Lower lobe of right lung (tissue), 2 donors: ENCODE measurements around the gene METTL22. TPM values are rescaled to one million over a fixed set of nuclear protein-coding genes. Genes with fewer than 3 reads are reported as not detected.

Source experiments
- ATAC-seq, 2 donors: fragments of 200-7000 bp; cut with Tn5 transposase; one replicate each; pipeline ENCODE4 v1.9.1; 2020 to 2022; ENCODE audit warnings: mild to moderate bottlenecking in 2 of 2, moderate library complexity in 2 of 2
- DNase-seq: peaks from one replicate; pipeline ENCODE4 v3.0.0-alpha.2; 2020
- H3K27ac ChIP-seq: fragments of 200-600 bp; one replicate; pipeline ENCODE4 v1.8.0; 2022
- H3K27me3 ChIP-seq: fragments of 200-600 bp; one replicate; pipeline ENCODE4 v1.8.0; 2022; ENCODE audit warnings: low read depth
- H3K36me3 ChIP-seq: fragments of 200-600 bp; one replicate; pipeline ENCODE4 v1.8.0; 2022; ENCODE audit warnings: mild to moderate bottlenecking
- H3K4me1 ChIP-seq: fragments of 200-600 bp; one replicate; pipeline ENCODE4 v1.8.0; 2022
- H3K4me3 ChIP-seq: fragments of 200-600 bp; one replicate; pipeline ENCODE4 v1.8.0; 2022; ENCODE audit warnings: mild to moderate bottlenecking
- H3K9me3 ChIP-seq: fragments of 200-600 bp; one replicate; pipeline ENCODE4 v1.8.0; 2022
- CTCF ChIP-seq: fragments of 200-600 bp; IDR thresholded peaks from one replicate; pipeline ENCODE4 v1.8.0; 2022; ENCODE audit warnings: antibody characterized with exemption, mild to moderate bottlenecking
- intact Hi-C: fragments of 100-400 bp; cut with DNase I; formaldehyde crosslinking; loops from one replicate; pipeline ENCODE4 v1.11.0; 2022
- total RNA-seq: library from RNA; stranded (reverse); fragmentation: NEBNext Ultra II Directional; extraction: Animal tissue kit (Norgen Biotek cat#: 25700); gene quantifications from one replicate; pipeline ENCODE4 v1.2.1, GENCODE V29; 2021
- donor health status: DM: no; HTN: yes; CAD: no; lungs with severe emphysema.

METTL22 gene
- total RNA-seq, 1 donor from 2014 or later, result 43.5 TPM

- H3K4me1 ChIP-seq, result no peaks in the 10 kb centered on the region
- ATAC-seq (no peak), DNase-seq (no peak)
- no peak overlapping the region for H3K4me3 ChIP-seq
- H3K36me3 ChIP-seq, result no peaks in the 10 kb centered on the region
- intact Hi-C loops, result no loop called here
- no peak overlapping the region for H3K27ac ChIP-seq
- H3K27me3 ChIP-seq, result no peaks in the 10 kb centered on the region
- no peak for TF ChIP-seq CTCF
- H3K9me3 ChIP-seq, result no peaks in the 10 kb centered on the region
Measured at GRCh38 chr16:8611886-8612600, 9.5 kb upstream of the METTL22 start.

- no peaks in the 10 kb centered on the region for H3K4me1 ChIP-seq
- no peak for DNase-seq
- no peaks in the 10 kb centered on the region for H3K27me3 ChIP-seq
- H3K27ac ChIP-seq, result no peak overlapping the region
- H3K36me3 ChIP-seq, result no peaks in the 10 kb centered on the region
- intact Hi-C loops, result no loop called here
- no peak overlapping the region for H3K4me3 ChIP-seq
- no peak for ATAC-seq
- no peak for TF ChIP-seq CTCF
- no peaks in the 10 kb centered on the region for H3K9me3 ChIP-seq
Measured at GRCh38 chr16:8614435-8615029, 7.0 kb upstream of the METTL22 start.

GRCh38 chr16:8619671-8620370 lies 1.7 kb upstream of the METTL22 start:
- no peaks in the 10 kb centered on the region for H3K9me3 ChIP-seq
- H3K27me3 ChIP-seq, result no peaks in the 10 kb centered on the region
- no peak overlapping the region for H3K27ac ChIP-seq
- DNase-seq (no peak), ATAC-seq (no peak)
- intact Hi-C loops, result no loop called here
- no peak overlapping the region for H3K4me3 ChIP-seq
- no peak for TF ChIP-seq CTCF
- H3K4me1 ChIP-seq, result peaks cover 14% of the 10 kb centered on the region
- no peaks in the 10 kb centered on the region for H3K36me3 ChIP-seq

GRCh38 chr16:8620535-8620934 lies 963 bp upstream of the METTL22 start:
- Histone ChIP-seq H3K36me3 (peaks cover 3% of the 10 kb centered on the region), H3K27ac (no peak overlapping the region), H3K9me3 (no peaks in the 10 kb centered on the region), H3K4me3 (no peak overlapping the region), H3K4me1 (peaks cover 14% of the 10 kb centered on the region), H3K27me3 (no peaks in the 10 kb centered on the region)
- intact Hi-C loops, result no loop called here
- DNase-seq (no peak), ATAC-seq (no peak)
- TF ChIP-seq CTCF, result no peak

- no peak for ATAC-seq
- no peaks in the 10 kb centered on the region for H3K27me3 ChIP-seq
Measured at GRCh38 chr16:8621222-8621571, 301 bp upstream of the METTL22 start.

More at GRCh38 chr16:8621222-8621571, 301 bp upstream of the METTL22 start:
- DNase-seq, result no peak
- Histone ChIP-seq H3K9me3 (no peaks in the 10 kb centered on the region), H3K4me3 (peak overlapping the region; percentile 99), H3K4me1 (peaks cover 14% of the 10 kb centered on the region), H3K36me3 (peaks cover 9% of the 10 kb centered on the region), H3K27ac (peak overlapping the region; percentile 92)
- intact Hi-C loops, result no loop called here
- TF ChIP-seq CTCF, result no peak
